GM21447 (cell line): ENCODE data around the gene TMPRSS2.

Experiments used
- ATAC-seq: cut with Tn5 transposase; IDR thresholded peaks from one replicate; pipeline ENCODE4 v1.9.1; 2021; ENCODE audit not compliant: unreplicated experiment

Gene TMPRSS2

DNA sequence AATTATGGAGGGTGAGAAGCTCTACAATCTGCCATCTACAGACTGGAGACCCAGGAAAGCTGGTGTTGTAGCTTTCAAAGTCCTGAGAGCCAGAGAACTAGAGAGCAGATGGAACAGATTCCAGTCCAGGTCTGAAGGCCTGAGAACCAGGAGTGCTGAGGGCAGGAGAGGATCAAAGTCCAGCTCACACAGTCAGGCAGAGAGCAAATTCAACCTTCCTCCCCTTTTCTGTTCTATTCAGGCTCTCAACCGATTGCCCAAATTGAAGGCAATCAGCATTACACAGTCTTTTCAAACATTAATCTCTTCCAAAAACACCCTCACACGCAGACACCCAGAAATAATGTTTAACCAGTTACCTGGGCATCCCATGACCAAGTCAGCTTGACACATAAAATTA lies 2.5 kb upstream of the TMPRSS2 start:
- ATAC-seq = no peak

GRCh38 chr21:41509733-41510132 lies 1.8 kb upstream of the TMPRSS2 start:
- no peak for ATAC-seq

GRCh38 chr21:41509145-41509496 lies 1.2 kb upstream of the TMPRSS2 start:
- ATAC-seq = no peak

GRCh38 chr21:41508415-41509144 lies 622 bp upstream of the TMPRSS2 start:
- ATAC-seq = no peak

DNA sequence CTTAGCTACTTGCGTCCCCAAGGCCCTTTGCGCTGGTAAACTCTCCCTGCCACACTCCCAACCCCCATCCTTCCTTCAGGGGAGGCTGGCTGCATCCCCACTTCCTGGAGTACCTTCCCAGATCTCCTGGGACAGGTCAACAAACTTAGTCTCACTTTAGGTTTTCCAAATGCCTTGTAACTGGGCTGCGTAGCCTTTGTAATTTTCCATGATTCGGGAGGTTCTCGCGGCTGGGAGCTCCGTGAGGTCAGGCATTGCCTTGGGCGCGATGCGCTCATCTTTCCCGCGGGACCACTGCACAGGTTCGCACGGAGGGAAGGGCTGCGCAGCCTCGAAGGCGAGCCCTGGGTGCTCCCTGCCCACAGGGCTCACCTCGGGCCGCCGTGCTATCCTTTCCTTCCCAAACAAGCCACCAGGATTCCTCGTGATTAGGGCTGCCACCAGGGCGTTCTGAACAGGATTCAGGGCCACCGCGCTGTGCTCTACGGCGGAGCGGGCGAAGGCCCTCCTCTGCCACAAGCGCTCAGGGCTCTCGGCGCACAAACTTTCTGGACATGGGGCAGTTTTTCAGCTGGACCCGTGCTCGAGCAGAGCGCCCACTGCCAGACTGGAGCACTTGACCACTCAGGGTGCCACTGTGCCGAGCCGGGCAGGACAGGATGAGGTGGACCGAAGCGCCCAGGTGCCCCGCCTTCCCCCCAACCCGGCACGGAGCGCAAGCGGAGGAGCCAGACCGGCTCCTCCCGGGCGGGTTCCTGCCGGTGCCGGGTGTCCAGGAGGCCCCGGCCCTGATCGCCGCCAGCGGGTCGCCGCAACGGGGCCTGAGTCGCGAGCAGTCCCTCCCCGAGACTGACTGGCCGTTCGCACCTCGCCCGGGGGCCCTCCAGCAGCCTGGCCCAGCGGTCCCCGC lies 1.1 kb downstream of the TMPRSS2 start:
- no peak for ATAC-seq

DNA sequence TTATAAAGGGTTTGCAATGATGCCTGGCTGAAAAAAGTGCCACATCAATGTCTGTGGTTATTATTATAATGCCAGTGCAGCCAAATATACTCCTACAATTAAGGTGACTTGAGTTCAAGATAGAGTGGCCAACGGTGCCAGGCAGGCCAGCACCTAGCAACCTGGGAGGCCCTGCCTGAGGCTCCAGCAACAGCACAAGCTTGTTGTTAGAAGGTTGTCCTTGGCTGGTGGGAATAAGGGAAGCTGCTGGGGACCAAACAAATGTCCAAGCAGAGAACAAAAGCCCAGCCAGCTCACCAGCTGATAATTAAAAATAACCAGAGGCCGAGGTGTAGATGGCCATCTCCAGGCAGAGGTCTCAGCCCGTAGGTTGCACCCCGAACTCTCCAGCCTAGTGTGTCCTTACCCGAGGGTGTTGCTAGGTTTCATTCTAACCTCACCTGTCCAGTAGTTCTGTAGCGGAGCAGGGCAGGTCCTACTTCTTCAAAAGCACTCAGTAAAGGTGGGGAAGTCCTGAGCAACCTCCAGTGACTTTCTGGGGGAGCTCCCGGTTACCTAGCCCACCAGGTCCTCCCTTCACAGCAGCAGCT lies 1.9 kb downstream of the TMPRSS2 start:
- ATAC-seq = no peak

DNA sequence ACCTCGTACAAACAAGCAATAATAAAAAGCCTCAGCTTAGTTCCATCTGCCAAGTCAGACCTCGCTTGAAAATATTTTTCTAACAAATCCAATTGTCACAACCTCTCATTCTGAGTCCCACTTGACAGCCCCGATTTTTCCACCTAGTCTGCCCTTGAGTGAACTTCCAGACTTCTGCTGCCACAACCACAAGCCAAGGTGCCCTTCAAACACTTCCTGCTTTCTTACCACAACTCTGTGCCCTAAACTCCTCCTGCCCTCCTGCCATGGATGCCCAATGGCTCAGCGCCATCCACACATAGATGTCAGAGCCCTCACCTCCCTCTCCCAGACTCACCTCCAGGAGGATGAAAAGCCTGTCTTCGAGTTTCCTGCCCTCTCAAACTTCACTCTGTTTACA lies 3.9 kb downstream of the TMPRSS2 start:
- ATAC-seq = no peak

GRCh38 chr21:41503331-41503730 lies 4.6 kb downstream of the TMPRSS2 start:
- ATAC-seq = no peak

GRCh38 chr21:41501919-41502318 lies 6.0 kb downstream of the TMPRSS2 start:
- ATAC-seq = no peak

- no peak for ATAC-seq
Measured at GRCh38 chr21:41500931-41501381, 7.0 kb downstream of the TMPRSS2 start.

DNA sequence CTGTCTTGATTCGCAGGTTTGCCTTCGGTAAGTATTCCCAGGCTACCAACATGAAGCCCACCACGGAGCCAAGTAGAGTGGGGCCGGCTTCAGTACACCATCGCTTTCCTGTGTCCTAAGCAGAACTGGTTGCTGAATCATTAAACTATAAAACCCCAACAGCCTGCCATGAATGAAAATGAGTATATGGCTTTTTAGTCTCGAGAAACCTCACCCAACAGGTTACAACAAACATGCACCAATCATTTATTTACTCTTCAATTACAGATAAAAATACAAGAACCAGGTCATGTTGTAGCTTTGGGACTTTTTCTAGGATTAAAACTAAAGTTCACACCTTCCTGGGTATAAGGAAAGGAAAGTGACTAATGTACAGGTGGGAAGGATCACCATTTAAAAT lies 7.6 kb downstream of the TMPRSS2 start:
- no peak for ATAC-seq

DNA sequence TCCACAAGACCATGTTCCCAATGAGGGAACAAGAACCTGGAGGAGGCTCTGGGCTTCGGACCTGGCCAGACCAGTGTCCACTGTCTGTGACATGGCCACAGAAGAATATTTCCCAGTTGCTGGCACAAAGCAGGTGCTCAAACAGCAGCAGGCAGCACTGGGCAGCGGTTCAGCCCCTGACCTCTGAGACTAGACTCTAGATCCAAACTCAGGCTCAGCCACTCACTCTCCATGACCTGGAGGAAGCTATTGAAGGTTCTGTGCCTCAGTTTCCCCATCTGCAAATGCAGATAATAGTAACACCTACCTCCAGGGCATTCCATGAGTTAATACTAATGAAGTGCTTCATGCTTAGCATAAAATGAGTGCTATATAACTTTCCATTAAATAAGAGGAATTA lies 8.0 kb downstream of the TMPRSS2 start:
- no peak for ATAC-seq

- ATAC-seq = no peak
Measured at GRCh38 chr21:41497788-41498187, 10.2 kb downstream of the TMPRSS2 start.

GRCh38 chr21:41497008-41497407 lies 10.9 kb downstream of the TMPRSS2 start:
- ATAC-seq = no peak

- ATAC-seq = no peak
Measured at GRCh38 chr21:41494242-41494641, 13.7 kb downstream of the TMPRSS2 start.

- ATAC-seq = no peak
Measured at GRCh38 chr21:41491412-41491811, 16.5 kb downstream of the TMPRSS2 start.

DNA sequence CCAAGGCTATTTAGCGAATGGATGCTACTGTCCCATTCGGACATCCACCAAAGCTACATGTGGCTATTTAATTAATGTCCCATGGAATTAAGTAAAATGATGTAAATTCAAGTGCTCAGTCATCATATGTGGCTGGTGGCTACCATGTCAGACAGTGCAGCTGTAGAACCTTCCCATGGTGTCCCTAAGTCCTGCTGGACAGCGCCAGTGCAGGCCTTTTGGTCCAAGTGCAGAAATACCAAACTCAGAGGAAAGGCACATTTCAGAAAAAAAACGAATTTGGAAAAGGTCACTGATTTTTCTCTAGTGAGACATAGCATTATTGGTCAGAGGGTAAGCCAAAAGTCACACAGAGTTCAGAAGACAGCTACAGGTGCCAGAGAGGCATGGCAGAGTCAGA lies 17.6 kb downstream of the TMPRSS2 start:
- no peak for ATAC-seq

- ATAC-seq = no peak
Measured at GRCh38 chr21:41489329-41489728, 18.6 kb downstream of the TMPRSS2 start.

- no peak for ATAC-seq
Measured at GRCh38 chr21:41488080-41488479, 19.9 kb downstream of the TMPRSS2 start.

DNA sequence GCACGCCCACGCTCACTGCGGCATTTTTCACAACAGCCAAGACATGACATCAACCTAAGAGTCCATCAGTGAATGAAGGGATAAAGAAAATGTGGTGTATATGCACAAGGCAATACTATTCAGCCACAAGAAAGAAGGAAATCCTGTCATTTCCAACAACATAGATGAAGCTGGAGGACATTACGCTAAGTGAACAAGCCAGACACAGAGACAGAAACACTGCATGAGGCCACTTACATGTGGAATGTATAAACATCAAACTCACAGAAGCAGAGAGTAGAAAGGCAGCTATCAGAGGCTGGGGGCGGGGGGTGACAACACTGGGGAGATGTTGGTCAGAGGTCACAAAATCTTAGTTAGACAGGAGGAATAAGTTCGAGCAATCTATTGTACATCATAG lies 20.9 kb downstream of the TMPRSS2 start:
- ATAC-seq = no peak

DNA sequence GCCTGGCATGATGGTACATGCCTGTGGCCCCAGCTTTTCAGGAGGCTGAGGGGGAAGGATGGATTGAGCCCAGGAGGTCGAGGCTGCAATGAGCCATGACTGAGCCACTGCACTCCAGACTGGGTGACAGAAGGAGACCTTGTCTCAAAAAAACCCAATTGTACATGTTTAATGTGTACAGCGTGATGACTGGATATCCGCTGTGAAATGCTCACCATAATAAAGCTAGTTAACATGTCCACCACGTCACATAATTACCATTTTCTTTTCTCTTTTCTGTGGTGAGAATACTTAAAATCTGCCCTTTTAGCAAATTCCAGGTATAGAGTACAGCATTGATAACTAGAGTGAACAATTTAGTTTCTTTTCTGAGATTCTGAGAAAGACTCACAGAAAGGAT lies 24.0 kb downstream of the TMPRSS2 start:
- no peak for ATAC-seq

DNA sequence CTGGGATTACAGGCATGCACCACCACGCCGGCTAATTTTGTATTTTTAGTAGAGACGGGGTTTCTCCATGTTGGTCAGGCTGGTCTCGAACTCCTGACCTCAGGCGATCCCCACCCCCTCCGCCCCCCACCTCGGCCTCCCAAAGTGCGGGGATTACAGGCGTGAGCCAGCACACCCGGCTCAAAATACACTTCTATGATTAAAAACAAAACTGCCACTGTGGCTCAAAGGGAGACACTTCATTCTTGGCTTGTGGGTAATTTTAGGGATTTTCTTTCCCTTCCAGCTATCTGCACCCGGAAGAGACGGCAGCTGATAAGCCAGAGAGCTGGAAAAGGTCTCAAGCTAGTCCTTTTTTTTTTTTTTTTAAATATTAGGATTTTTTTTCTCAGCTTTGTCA lies 24.5 kb downstream of the TMPRSS2 start:
- no peak for ATAC-seq
